Astrocyte (in vitro differentiated cells and primary cell): ENCODE results near the gene OVOL3. TPM values are rescaled to one million over a fixed set of nuclear protein-coding genes. Genes with fewer than 3 reads are reported as not detected.

ENCODE experiments used
- DNase-seq: peaks from one replicate; pipeline ENCODE4 v3.0.0-alpha.2; 2010; ENCODE audit warnings: low read depth
- FAIRE-seq: peaks from 2 replicates; lab custom pipeline; 2011; peaks lifted over from hg19 to GRCh38; lab: Jason Lieb, UNC
- H2AFZ ChIP-seq: 2 replicates; pipeline ENCODE4 v1.6.0; 2012; ENCODE audit warnings: low read depth, low read length, inconsistent platforms
- H3K27ac ChIP-seq: 2 replicates; pipeline ENCODE4 v1.5.1; 2011; ENCODE audit warnings: low read depth, low read length, inconsistent platforms
- H3K27me3 ChIP-seq: 2 replicates; pipeline ENCODE4 v1.6.0; 2011; ENCODE audit warnings: low read length, inconsistent platforms; ENCODE audit not compliant: insufficient read depth
- H3K36me3 ChIP-seq: 2 replicates; pipeline ENCODE4 v1.5.1; 2011; ENCODE audit warnings: low read length, inconsistent platforms; ENCODE audit not compliant: insufficient read depth
- H3K4me1 ChIP-seq: 2 replicates; pipeline ENCODE4 v1.5.1; 2011; ENCODE audit warnings: low read length, inconsistent platforms; ENCODE audit not compliant: insufficient read depth
- H3K4me2 ChIP-seq: 2 replicates; pipeline ENCODE4 v1.6.0; 2012; ENCODE audit warnings: low read length, inconsistent platforms
- H3K4me3 ChIP-seq: 2 replicates; pipeline ENCODE4 v1.5.1; 2011; ENCODE audit warnings: low read depth, mild to moderate bottlenecking, low read length, inconsistent platforms; ENCODE audit not compliant: insufficient read depth
- H3K79me2 ChIP-seq: 2 replicates; pipeline ENCODE4 v1.6.0; 2012; ENCODE audit warnings: mild to moderate bottlenecking, low read length, inconsistent platforms; ENCODE audit not compliant: insufficient read depth
- H3K9ac ChIP-seq: 2 replicates; pipeline ENCODE4 v1.6.0; 2012; ENCODE audit warnings: mild to moderate bottlenecking, low read length, inconsistent platforms
- H3K9me3 ChIP-seq: 2 replicates; pipeline ENCODE4 v1.5.1; 2012; ENCODE audit warnings: low read depth, mild to moderate bottlenecking, low read length, inconsistent platforms; ENCODE audit not compliant: insufficient read depth
- H4K20me1 ChIP-seq: 2 replicates; pipeline ENCODE4 v1.6.0; 2012; ENCODE audit warnings: low read length, inconsistent platforms; ENCODE audit not compliant: insufficient read depth
- H3K27ac Mint-ChIP-seq: one replicate; pipeline ENCODE4 v1.8.0; 2021; ENCODE audit warnings: mild to moderate bottlenecking, mixed read lengths; ENCODE audit not compliant: unreplicated experiment
- H3K27me3 Mint-ChIP-seq: one replicate; pipeline ENCODE4 v1.8.0; 2021; ENCODE audit warnings: low read depth, mixed read lengths; ENCODE audit not compliant: unreplicated experiment
- H3K36me3 Mint-ChIP-seq: one replicate; pipeline ENCODE4 v1.8.0; 2021; ENCODE audit warnings: low read depth, mixed read lengths; ENCODE audit not compliant: unreplicated experiment
- H3K4me1 Mint-ChIP-seq: one replicate; pipeline ENCODE4 v1.8.0; 2021; ENCODE audit warnings: low read depth, mixed read lengths; ENCODE audit not compliant: unreplicated experiment
- H3K4me3 Mint-ChIP-seq: one replicate; pipeline ENCODE4 v1.8.0; 2021; ENCODE audit warnings: mild to moderate bottlenecking, moderate library complexity, mixed read lengths; ENCODE audit not compliant: unreplicated experiment
- H3K9me3 Mint-ChIP-seq: one replicate; pipeline ENCODE4 v1.8.0; 2021; ENCODE audit warnings: mild to moderate bottlenecking, mixed read lengths; ENCODE audit not compliant: unreplicated experiment
- EZH2 ChIP-seq: IDR thresholded peaks from 2 replicates; pipeline ENCODE4 v1.6.1; 2012; ENCODE audit warnings: mild to moderate bottlenecking, low read length, inconsistent platforms; ENCODE audit not compliant: insufficient read depth
- total RNA-seq: library from RNA; stranded (reverse); gene quantifications from 2 replicates; pipeline ENCODE4 v1.2.1, GENCODE V29; 2021
- TF ChIP-seq, protein P1 (sequence below): IDR thresholded peaks from 2 replicates; pipeline ENCODE4 v1.5.1; 2011; ENCODE audit warnings: low read depth, mild to moderate bottlenecking, inconsistent platforms, low read length, moderate library complexity; ENCODE audit not compliant: insufficient read depth

The OVOL3 gene
- total RNA-seq, 1 donor from 2014 or later, result not detected

- Histone ChIP-seq H3K4me1 (no peaks in the 10 kb centered on the region), H3K36me3 (peaks cover 5% of the 10 kb centered on the region), H2AFZ (no peak overlapping the region), H3K4me2 (no peak overlapping the region), H3K79me2 (no peaks in the 10 kb centered on the region), H3K4me3 (no peak overlapping the region), H4K20me1 (no peaks in the 10 kb centered on the region), H3K9me3 (no peaks in the 10 kb centered on the region), H3K9ac (no peak overlapping the region), H3K27ac (no peak overlapping the region), H3K27me3 (no peaks in the 10 kb centered on the region)
- no peak for DNase-seq
- peaks cover 3% of the 10 kb centered on the region for H3K27me3 Mint-ChIP-seq
- no peaks in the 10 kb centered on the region for H3K9me3 Mint-ChIP-seq
- no peak overlapping the region for H3K4me3 Mint-ChIP-seq
- H3K27ac Mint-ChIP-seq, result no peak overlapping the region
- H3K36me3 Mint-ChIP-seq, result no peaks in the 10 kb centered on the region
- no peak for FAIRE-seq
- TF ChIP-seq, protein P1, sequence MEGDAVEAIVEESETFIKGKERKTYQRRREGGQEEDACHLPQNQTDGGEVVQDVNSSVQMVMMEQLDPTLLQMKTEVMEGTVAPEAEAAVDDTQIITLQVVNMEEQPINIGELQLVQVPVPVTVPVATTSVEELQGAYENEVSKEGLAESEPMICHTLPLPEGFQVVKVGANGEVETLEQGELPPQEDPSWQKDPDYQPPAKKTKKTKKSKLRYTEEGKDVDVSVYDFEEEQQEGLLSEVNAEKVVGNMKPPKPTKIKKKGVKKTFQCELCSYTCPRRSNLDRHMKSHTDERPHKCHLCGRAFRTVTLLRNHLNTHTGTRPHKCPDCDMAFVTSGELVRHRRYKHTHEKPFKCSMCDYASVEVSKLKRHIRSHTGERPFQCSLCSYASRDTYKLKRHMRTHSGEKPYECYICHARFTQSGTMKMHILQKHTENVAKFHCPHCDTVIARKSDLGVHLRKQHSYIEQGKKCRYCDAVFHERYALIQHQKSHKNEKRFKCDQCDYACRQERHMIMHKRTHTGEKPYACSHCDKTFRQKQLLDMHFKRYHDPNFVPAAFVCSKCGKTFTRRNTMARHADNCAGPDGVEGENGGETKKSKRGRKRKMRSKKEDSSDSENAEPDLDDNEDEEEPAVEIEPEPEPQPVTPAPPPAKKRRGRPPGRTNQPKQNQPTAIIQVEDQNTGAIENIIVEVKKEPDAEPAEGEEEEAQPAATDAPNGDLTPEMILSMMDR, result no peak
- TF ChIP-seq EZH2, result no peak
- H3K4me1 Mint-ChIP-seq, result no peaks in the 10 kb centered on the region
Observed at GRCh38 chr19:36097036-36097435, 13.9 kb upstream of the OVOL3 start.

DNA sequence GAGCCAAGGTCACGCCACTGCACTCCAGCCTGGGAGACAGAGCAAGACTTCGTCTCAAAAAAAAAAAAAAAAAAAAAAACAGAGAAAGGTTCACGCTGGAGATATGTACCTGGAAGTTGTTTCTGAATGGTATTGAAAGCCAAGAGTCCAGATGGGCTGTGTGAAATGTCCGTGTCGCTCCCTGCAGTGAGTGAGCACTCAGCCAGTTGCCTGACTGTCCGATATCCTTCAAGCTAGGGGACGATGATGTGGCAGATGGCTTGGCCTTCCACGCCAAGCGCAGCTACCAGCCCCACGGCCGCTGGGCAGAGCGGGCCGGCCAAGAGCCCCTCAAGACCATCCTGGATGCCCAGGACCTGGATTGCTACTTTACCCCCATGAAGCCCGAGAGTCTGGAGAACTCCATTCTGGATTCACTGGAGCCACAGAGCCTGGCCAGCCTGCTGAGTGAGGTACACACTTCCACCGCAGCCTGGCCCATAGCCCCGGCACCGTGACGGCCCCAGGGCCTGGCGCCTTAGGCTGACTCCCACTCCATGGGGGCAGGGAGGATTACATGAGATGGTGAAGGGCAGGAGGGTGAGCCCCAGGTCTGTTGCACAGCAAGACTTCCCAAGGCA, 11.7 kb upstream of the OVOL3 start:
- H3K4me3 Mint-ChIP-seq, result no peak overlapping the region
- Histone ChIP-seq H4K20me1 (no peaks in the 10 kb centered on the region), H3K9ac (no peak overlapping the region), H2AFZ (no peak overlapping the region), H3K27me3 (no peaks in the 10 kb centered on the region), H3K9me3 (no peaks in the 10 kb centered on the region), H3K4me2 (no peak overlapping the region), H3K4me3 (no peak overlapping the region), H3K36me3 (peaks cover 8% of the 10 kb centered on the region), H3K4me1 (no peaks in the 10 kb centered on the region), H3K79me2 (no peaks in the 10 kb centered on the region), H3K27ac (no peak overlapping the region)
- H3K9me3 Mint-ChIP-seq, result no peaks in the 10 kb centered on the region
- H3K27me3 Mint-ChIP-seq, result peaks cover 3% of the 10 kb centered on the region
- TF ChIP-seq EZH2, result no peak
- DNase-seq (no peak), FAIRE-seq (no peak)
- H3K36me3 Mint-ChIP-seq, result no peaks in the 10 kb centered on the region
- H3K27ac Mint-ChIP-seq, result no peak overlapping the region
- peaks cover 4% of the 10 kb centered on the region for H3K4me1 Mint-ChIP-seq

DNA sequence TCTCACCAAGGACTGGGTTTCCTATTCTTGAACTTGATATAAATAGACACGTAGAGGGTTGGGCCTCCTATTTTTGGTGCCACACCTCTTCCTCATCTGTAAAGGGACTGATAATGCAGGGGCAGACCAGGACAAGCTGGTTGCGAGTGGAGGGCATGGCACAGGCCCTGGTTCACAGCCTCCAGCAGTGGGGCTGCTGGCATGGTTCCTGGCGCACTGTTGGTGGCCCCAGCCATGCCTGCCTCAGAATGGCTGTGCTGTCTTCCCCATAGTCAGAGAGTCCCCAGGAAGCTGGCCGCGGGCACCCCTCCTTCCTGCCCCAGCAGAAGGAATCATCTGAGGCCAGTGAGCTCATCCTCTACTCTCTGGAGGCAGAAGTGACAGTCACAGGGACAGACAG, 10.5 kb upstream of the OVOL3 start:
- DNase-seq (no peak), FAIRE-seq (no peak)
- no peak overlapping the region for H3K4me2 ChIP-seq
- H4K20me1 ChIP-seq, result no peaks in the 10 kb centered on the region
- TF ChIP-seq, protein P1, result no peak
- TF ChIP-seq EZH2, result no peak
- no peak overlapping the region for H3K27ac ChIP-seq
- H3K9me3 ChIP-seq, result no peaks in the 10 kb centered on the region
- Mint-ChIP-seq H3K27ac (no peak overlapping the region), H3K36me3 (no peaks in the 10 kb centered on the region), H3K9me3 (no peaks in the 10 kb centered on the region), H3K27me3 (peaks cover 3% of the 10 kb centered on the region), H3K4me1 (peaks cover 7% of the 10 kb centered on the region), H3K4me3 (no peak overlapping the region)
- no peaks in the 10 kb centered on the region for H3K79me2 ChIP-seq
- H3K27me3 ChIP-seq, result no peaks in the 10 kb centered on the region
- no peak overlapping the region for H3K9ac ChIP-seq
- H3K36me3 ChIP-seq, result peaks cover 3% of the 10 kb centered on the region
- H2AFZ ChIP-seq, result no peak overlapping the region
- H3K4me1 ChIP-seq, result no peaks in the 10 kb centered on the region
- H3K4me3 ChIP-seq, result no peak overlapping the region
